ENCODE measurements around the gene MEGF8. TPM values are rescaled to one million over a fixed set of nuclear protein-coding genes. Genes with fewer than 3 reads are reported as not detected.

MEGF8 gene

DNA sequence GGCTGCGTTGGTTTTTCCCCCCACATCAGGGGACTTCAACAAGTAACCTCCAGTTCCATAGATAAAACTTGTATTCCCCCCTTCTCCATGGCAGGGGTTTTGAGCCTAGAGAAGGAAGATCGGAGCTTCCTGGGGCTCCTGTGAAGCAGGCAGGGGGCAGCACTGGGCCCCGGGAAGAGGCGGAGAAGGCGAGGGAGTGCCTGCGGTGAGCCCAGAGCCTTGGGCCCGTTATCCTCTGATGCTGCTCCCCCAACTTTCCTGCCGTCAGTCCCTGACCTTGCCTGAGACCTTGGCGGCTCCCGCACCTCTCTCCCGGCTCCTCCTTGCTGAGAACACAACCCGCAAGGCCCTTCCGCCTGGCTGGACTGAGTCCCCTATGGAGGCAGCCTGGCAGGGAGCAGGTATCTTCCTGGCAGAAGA, 99.3 kb downstream of the MEGF8 start:
- DNase-seq: peak; percentile 45
- no peak overlapping the region for H2AK5ac ChIP-seq (ENCODE audit: low read length)

DNA sequence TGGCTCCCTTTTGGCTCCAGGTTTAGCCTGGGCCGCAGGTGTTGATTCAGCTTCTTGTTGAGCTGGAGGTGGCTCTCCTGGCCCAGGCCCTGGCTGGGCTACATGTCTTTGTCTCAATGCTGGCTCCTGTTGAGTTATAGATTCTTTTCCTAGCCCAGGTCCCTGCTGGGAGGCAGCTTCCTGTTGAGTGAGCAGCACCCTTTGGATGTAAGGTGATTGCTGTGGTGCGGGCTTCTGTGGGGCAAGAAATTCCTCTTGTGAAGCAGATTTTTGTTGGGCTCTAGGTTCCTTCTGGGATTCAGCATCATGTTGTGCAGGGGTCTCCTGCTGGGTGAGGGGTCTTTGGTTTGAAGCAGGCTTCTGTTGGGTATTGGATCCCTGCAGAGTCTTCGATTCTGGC, 101.2 kb downstream of the MEGF8 start:
- Histone ChIP-seq H3K4me1 (ENCODE audit: control insufficient read depth, low read depth, low read length) (no peaks in the 10 kb centered on the region), H3K4ac (ENCODE audit: low read depth, low read length) (no peak overlapping the region), H3K9ac (ENCODE audit: low read length) (no peak overlapping the region), H4K5ac (ENCODE audit: low read length) (no peak overlapping the region), H2BK120ac (ENCODE audit: low read depth, low read length) (no peak overlapping the region), H3K4me2 (ENCODE audit: low read length) (no peak overlapping the region), H3K56ac (ENCODE audit: low read length) (no peak overlapping the region), H3K27me3 (ENCODE audit: insufficient read depth, low read length, poor library complexity) (no peaks in the 10 kb centered on the region), H2BK5ac (ENCODE audit: low read length) (no peak overlapping the region), H3K79me2 (ENCODE audit: control insufficient read depth, insufficient read depth, low read length) (no peaks in the 10 kb centered on the region), H3K27ac (ENCODE audit: low read depth, low read length) (no peak overlapping the region), H3K4me3 (ENCODE audit: low read length) (no peak overlapping the region), H2AK5ac (ENCODE audit: low read length) (no peak overlapping the region), H4K8ac (ENCODE audit: low read depth, low read length) (no peak overlapping the region), H3K23ac (ENCODE audit: low read length) (no peak overlapping the region), H3K18ac (ENCODE audit: low read length) (no peak overlapping the region), H2BK15ac (replicated peaks; ENCODE audit: low read depth) (no peak overlapping the region), H3K79me1 (ENCODE audit: low read length) (no peaks in the 10 kb centered on the region), H3K36me3 (ENCODE audit: control insufficient read depth, insufficient read depth, low read length) (no peaks in the 10 kb centered on the region)
- no CpG with 5 or more reads among the region's 3 CpGs for WGBS (ENCODE audit: extremely low coverage, insufficient coverage, low lambda C conversion rate)
- DNase-seq: no peak

More for the DNA sequence above, 99.3 kb downstream of the MEGF8 start:
- H3K4me3 ChIP-seq (ENCODE audit: low read length): no peak overlapping the region
- H3K36me3 ChIP-seq (ENCODE audit: control insufficient read depth, insufficient read depth, low read length): no peaks in the 10 kb centered on the region
- no peak overlapping the region for H2BK120ac ChIP-seq (ENCODE audit: low read depth, low read length)
- no peak overlapping the region for H3K4me2 ChIP-seq (ENCODE audit: low read length)
- H3K4me1 ChIP-seq (ENCODE audit: control insufficient read depth, low read depth, low read length): no peaks in the 10 kb centered on the region
- H3K56ac ChIP-seq (ENCODE audit: low read length): no peak overlapping the region
- H3K18ac ChIP-seq (ENCODE audit: low read length): no peak overlapping the region
- H4K5ac ChIP-seq (ENCODE audit: low read length): no peak overlapping the region
- H3K27me3 ChIP-seq (ENCODE audit: insufficient read depth, low read length, poor library complexity): no peaks in the 10 kb centered on the region
- H3K4ac ChIP-seq (ENCODE audit: low read depth, low read length): no peak overlapping the region
- H2BK5ac ChIP-seq (ENCODE audit: low read length): no peak overlapping the region
- no peak overlapping the region for H3K9ac ChIP-seq (ENCODE audit: low read length)
- no peaks in the 10 kb centered on the region for H3K79me2 ChIP-seq (ENCODE audit: control insufficient read depth, insufficient read depth, low read length)
- no CpG with 5 or more reads among the region's 13 CpGs for WGBS (ENCODE audit: extremely low coverage, insufficient coverage, low lambda C conversion rate)
- no peaks in the 10 kb centered on the region for H3K79me1 ChIP-seq (ENCODE audit: low read length)
- H3K23ac ChIP-seq (ENCODE audit: low read length): no peak overlapping the region
- H4K8ac ChIP-seq (ENCODE audit: low read depth, low read length): no peak overlapping the region
- no peak overlapping the region for H3K27ac ChIP-seq (ENCODE audit: low read depth, low read length)
- H2BK15ac ChIP-seq (replicated peaks; ENCODE audit: low read depth): no peak overlapping the region

DNA sequence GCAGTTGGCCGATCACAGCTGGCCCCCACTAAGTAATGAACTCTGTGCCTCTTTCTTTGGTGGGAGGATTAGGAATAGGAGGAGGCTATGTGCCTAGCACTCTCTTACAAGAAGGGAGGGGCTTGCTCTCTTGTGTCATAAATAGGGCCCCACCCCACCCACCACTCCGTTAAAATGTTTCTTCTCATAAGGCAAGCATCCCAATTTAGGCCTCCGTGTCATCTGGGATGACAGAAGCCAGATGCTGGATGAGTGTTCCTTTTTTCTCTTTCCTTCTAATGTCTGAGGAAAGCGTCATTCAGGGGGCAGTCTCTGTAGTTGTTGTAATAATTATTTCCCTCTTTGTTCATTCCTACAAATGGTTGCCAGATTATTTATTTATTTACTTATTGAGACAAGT, 101.9 kb downstream of the MEGF8 start, which contains the start of gene LIPE:
TSS of gene LIPE (minus strand) at position 76 of the 400 bp plus-strand sequence. CDS start 239 bp downstream, outside the sequence.
- no peak within 1 kb of the TSS for H4K5ac ChIP-seq (ENCODE audit: low read length)
- H3K9ac ChIP-seq (ENCODE audit: low read length): no peak within 1 kb of the TSS
- H3K36me3 ChIP-seq (ENCODE audit: control insufficient read depth, insufficient read depth, low read length): no peaks in the 10 kb centered on the region
- H3K4me2 ChIP-seq (ENCODE audit: low read length): no peak within 1 kb of the TSS
- no peaks in the 10 kb centered on the region for H3K4me1 ChIP-seq (ENCODE audit: control insufficient read depth, low read depth, low read length)
- H2AK5ac ChIP-seq (ENCODE audit: low read length): no peak within 1 kb of the TSS
- H3K27ac ChIP-seq (ENCODE audit: low read depth, low read length): no peak within 1 kb of the TSS
- no peak within 1 kb of the TSS for H3K4me3 ChIP-seq (ENCODE audit: low read length)
- no peak within 1 kb of the TSS for H4K8ac ChIP-seq (ENCODE audit: low read depth, low read length)
- no peak within 1 kb of the TSS for H2BK5ac ChIP-seq (ENCODE audit: low read length)
- no peak within 1 kb of the TSS for H3K23ac ChIP-seq (ENCODE audit: low read length)
- no peak within 1 kb of the TSS for H3K18ac ChIP-seq (ENCODE audit: low read length)
- no peak within 1 kb of the TSS for H2BK15ac ChIP-seq (replicated peaks; ENCODE audit: low read depth)
- H3K27me3 ChIP-seq (ENCODE audit: insufficient read depth, low read length, poor library complexity): no peaks in the 10 kb centered on the region
- H3K79me2 ChIP-seq (ENCODE audit: control insufficient read depth, insufficient read depth, low read length): no peaks in the 10 kb centered on the region
- no peak for DNase-seq
- no peak within 1 kb of the TSS for H2BK120ac ChIP-seq (ENCODE audit: low read depth, low read length)
- no peak within 1 kb of the TSS for H3K4ac ChIP-seq (ENCODE audit: low read depth, low read length)
- no CpG with 5 or more reads among the region's 4 CpGs for WGBS (ENCODE audit: extremely low coverage, insufficient coverage, low lambda C conversion rate)
- H3K79me1 ChIP-seq (ENCODE audit: low read length): no peaks in the 10 kb centered on the region
- no peak within 1 kb of the TSS for H3K56ac ChIP-seq (ENCODE audit: low read length)

Small RNA genes lying within 50 kb of the gene (small RNA-seq; reads per million reads assigned to genes)
- not detected for gene MIR8077 (ENCODE audit: insufficient read depth)

Measured in mesendoderm (in vitro differentiated cells).